ENCODE results near the gene MBD5.

MBD5 gene

DNA sequence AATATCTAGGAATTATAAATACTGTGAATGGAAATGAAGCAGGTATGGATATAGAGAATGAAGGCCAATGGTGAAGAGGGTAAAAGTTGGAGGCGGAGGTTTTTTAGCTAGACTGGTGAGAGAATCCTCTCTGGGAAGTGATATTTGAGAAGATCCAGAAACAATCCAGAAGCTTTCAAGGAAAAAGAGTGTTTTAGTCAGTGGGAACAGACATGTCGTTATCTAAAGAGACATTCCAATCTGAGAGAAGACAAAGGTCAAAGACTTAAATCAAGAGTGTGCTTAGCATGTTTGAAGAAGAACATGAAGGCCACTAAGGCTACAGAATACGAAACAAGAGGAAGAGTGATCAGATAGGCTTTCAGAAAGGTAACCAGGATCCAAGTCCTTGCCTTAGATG lies 211.0 kb downstream of the MBD5 start:
- DNase-seq: no peak

DNA sequence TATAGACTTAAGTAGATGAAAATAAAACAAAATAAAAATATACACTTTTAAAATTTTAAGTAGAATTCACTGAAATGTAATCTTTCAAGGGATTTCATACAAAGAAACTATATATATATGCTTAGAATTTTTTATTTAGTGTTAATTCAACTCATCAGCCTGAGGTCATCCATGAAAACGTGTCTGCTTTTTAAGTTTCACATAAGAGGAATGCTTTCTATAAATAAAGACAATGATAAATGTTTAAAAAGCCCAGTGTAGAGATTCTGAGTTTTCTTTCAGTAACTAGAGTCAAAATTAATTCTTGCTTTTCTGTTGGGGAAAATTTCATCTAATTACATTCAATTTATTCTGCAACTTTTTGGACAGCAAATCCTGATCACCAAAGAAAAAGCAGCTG lies 213.3 kb downstream of the MBD5 start:
- DNase-seq: no peak

- no peak for DNase-seq
Measured at GRCh38 chr2:148237911-148238310, 217.0 kb downstream of the MBD5 start.

GRCh38 chr2:148238561-148238960 lies 217.7 kb downstream of the MBD5 start:
- no peak for DNase-seq

GRCh38 chr2:148240838-148241237 lies 219.9 kb downstream of the MBD5 start:
- no peak for DNase-seq

DNA sequence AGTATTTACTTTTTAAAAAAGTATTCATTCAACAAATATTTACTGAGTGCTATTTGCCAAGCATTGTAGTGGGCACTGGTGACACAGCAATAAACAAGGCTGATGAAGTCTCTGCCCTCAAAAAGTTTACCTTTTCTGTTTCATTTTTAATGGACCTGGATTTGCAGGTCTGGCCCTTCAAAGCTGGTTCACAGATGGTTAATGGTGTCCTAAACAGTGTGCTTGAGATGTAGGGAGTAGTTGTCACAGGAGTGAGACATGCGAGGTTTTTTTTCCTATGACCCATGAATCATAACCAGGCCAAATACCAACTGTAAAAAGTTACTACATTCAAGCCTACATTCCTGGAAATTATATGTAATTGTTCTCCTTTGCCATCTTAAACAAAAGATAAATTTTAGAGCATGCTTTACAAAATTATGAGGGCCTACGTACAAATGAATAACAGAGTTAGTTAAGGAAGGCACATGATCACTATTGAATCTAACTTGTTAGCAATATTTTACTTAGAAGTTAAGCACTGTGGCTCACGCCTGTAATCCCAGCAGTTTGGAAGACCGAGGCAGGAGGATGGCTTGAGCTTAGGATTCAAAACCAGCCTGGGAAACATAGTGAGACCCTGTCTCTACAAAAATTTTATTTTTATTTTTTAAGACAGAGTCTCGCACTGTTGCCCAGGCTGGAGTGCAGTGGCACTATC lies 223.9 kb downstream of the MBD5 start:
- DNase-seq: no peak

DNA sequence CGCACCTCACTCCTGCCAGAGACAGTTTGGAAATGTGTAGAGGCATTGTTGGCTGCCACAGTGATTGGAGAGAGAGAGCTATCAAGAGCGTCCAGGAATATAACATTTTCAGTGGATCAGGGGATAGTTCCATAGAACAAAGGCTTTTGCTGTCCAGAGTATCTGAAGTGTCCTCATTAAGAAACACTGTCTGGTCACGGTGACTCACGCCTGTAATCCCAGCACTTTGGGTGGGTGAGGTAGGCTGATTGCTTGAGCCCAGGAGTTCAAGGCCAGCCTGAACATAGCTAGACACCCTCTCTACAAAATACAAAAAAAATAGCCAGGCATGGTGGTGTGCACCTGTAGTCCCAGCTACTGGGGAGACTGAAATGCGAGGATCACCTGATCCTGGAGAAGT lies 231.1 kb downstream of the MBD5 start:
- no peak for DNase-seq

DNA sequence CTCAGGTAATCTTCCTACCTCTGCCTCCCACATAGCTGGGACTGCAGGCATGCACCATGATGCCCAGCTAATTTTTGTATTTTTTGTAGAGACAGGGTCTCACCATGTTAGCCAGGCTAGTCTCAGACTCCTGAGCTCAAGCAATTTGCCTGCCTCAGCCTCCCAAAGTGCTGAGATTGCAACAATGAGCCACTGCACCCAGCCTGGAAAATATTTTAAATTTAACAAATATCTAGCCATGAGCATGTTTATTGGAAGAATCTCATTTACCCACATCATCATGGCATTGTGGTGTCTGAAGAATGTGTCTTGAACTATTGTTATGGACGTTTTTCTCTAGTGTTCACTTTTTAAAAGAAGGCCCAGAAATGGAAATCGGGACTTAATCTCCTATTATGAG lies 231.8 kb downstream of the MBD5 start:
- no peak for DNase-seq

DNA sequence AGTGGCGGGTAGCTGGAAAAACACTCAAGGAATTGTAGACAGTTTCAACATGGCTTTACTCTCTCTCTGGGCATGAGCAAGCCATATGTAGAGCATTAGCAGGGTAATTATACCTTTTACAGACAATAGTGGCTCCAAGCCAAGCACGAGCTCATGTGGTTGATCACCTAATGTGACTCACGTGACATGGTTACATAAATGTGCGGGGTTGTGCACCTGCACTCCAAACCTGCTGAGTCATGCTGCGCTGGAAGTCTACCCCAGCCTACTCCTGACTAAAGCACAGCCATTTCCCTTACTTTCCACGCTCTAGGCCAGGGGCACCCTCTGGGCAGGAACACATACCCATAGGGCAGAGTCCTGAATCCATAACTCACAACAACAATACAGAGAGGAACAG lies 232.8 kb downstream of the MBD5 start:
- no peak for DNase-seq

DNA sequence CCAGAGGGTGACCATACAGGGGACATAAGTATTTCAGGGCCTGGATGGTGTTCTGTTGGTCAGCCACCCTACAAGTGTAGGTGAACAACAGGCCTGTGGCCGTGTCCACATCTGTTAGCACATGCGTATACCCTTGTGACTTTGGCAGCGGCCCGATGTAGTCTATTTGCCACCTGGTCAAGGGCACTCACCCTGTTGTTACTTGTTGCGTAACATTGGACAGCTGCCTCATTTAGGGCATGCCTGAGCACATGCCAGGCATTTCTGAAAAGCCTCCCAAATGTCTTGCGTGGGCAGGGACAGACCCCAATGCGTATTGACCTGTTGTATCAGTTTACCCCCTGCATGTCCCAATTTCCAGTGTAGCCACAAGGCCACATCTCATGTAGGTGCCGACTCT lies 235.0 kb downstream of the MBD5 start:
- DNase-seq: no peak

DNA sequence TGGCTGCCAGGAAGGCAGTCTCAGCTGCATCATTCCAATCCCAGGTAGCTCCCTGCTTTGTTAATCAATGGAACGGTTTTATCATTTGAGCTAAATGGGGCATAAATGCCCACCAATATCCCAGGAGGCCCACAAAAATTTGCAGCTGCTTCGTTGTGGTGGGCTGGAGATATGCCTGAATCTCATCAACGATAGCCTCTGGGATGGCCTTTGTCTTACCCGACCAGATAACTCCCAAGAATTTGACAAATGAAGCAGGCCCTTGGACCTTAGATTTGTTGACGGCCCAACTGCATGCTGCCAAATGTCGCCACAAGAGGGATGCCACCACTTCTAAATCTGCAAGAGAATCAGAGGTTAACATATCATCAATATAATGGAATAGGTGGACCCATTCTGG lies 236.4 kb downstream of the MBD5 start:
- DNase-seq: no peak

GRCh38 chr2:148258124-148258523 lies 237.2 kb downstream of the MBD5 start:
- DNase-seq: no peak

DNA sequence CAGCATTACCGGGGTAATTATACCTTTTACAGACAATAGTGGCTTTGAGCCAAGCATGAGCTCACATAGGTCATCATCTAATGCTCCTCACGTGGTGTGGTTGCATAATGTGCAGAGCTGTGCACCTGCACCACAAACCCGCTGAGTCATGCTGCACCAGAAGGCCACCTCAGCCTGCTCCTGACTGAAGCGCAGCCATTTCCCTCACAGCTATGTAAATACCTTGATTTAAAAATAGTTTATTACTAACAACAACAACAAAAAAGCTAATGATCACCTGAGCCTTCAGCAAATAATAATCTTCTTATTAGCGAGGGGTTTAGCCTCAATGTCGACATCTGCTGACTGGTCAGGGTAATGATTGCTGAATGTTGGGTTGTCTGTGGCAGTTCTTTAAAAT lies 238.8 kb downstream of the MBD5 start:
- no peak for DNase-seq

DNA sequence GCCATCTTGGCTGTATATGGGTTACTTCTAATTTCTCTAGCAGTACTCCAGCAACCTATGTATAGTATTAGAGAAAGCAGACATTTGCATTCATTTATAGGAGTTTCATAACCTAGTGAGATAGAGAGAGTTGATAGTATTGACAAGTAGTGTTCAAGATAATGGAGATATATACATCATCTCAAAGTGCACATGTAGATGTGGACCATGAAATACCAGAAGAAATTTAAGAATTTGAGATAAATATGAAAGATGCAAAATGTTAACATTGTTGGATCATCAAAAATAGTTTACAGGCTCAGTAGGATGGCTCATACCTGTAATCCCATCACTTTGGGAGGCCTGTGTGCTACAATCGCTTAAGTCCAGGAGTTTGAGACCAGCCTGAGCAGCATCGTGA lies 243.0 kb downstream of the MBD5 start:
- no peak for DNase-seq

DNA sequence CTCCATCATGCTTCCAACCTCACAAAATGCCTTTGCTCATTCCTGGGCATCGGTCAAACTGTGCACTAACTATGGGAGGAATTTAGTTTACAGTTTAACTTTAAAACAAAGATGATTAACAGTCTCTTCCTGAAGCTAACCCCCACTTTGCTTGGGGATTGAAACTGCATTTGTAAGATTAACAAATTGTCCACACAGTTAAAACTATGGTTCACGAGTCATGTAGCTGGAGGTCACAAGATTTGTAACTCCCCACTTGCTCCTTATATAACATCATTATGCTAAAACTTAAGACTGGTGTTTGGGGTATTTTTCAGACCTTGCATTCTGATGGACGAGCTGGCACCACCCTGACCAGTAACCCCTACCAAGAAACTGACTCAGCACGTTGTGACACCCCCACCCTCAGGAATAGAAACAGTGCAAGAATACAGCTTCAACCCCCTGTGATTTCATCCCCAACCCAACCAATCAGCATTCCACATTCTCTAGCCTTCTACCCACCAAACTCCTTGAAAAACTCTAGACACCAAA lies 252.3 kb downstream of the MBD5 start:
- no peak for DNase-seq

DNA sequence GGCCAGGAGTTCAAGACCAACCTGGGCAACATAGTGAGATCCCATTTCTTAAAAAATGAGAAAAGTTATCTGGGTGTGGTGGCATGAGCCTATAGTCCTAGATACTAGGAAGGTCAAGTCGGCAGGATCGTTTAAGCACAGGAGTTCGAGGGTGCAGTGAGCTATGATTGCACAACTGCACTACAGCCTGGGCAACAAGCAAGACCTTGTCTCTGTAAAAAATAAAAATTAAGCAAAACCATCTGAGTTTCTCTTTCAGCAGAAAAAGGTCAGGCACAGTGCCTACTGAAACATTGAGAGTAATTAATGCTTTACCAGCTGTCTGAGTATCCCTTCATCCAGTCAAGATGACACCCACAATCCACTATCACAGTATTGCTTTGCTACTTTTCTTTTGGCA lies 258.3 kb downstream of the MBD5 start:
- DNase-seq: no peak

DNA sequence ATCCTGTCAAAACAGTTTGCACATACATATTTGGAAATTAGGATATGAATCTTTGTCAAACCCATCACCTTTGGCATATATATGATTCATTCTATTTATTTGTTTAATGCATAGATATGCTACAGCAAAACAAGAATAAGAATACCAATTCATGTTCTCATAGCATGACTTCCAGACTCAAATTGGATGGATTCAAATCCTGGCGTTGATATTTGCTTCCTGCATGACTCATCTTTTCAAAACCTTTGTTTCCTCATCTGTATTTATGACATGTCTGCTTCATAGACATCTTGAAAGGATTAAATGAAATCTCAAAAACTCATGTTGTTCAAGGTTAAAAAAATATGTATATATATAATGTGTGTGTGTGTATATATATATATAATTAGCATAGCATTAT lies 261.3 kb downstream of the MBD5 start:
- no peak for DNase-seq

- no peak for DNase-seq
Measured at GRCh38 chr2:148292431-148292830, 271.5 kb downstream of the MBD5 start.

GRCh38 chr2:148298196-148298595 lies 277.3 kb downstream of the MBD5 start:
- DNase-seq: no peak

GRCh38 chr2:148299616-148300015 lies 278.7 kb downstream of the MBD5 start:
- no peak for DNase-seq

- no peak for DNase-seq
Measured at GRCh38 chr2:148300544-148300943, 279.7 kb downstream of the MBD5 start.

GRCh38 chr2:148301362-148301761 lies 280.5 kb downstream of the MBD5 start:
- DNase-seq: no peak

GRCh38 chr2:148302526-148302925 lies 281.6 kb downstream of the MBD5 start:
- no peak for DNase-seq

DNA sequence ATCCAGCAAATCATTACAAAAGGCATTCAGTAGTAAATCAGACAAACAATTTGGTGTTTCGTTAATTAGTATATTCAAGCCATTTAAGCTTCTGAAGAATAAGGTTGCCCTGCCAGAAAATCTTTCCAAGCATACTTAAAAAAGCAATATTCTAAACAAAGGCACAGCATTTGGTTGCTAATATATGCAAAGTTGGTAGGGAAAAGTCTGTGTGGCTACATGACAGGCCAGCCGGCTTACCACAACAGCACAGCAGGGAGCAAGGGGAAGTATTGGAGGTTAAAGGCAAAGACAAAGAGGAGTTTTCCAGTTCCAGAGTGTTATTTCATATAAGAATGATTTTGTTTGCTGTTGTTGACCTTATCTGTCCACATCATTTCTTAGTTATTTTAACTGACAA lies 282.3 kb downstream of the MBD5 start:
- DNase-seq: no peak

DNA sequence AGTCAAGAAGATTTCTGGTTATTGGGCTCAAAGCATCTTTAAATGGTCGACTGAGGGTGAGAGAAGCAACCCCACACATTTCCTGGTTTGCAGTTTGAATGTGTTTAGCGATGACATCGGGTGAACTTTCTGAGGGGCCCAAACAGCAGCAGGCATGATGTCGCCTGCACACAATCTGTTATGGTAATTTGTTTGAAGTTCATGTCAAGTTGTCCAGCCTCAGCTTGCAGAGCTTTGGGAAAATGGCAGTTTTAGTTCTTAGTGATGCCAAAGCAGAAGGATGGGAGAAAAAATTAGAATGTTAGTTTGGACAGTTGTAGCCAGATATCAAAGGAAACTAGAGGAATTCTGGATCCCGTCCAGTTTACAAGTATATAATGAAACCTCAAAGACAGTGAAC lies 284.6 kb downstream of the MBD5 start:
- DNase-seq: no peak
